ENCODE results near the gene OR4C11.

OR4C11 gene, protein sequence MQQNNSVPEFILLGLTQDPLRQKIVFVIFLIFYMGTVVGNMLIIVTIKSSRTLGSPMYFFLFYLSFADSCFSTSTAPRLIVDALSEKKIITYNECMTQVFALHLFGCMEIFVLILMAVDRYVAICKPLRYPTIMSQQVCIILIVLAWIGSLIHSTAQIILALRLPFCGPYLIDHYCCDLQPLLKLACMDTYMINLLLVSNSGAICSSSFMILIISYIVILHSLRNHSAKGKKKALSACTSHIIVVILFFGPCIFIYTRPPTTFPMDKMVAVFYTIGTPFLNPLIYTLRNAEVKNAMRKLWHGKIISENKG

GRCh38 chr11:55607545-55607944, at the start of gene OR4C11:
TSS of gene OR4C11 (minus strand) at chr11:55607645. CDS start at chr11:55604373, 3,272 bp downstream.
- no peak for DNase-seq

GRCh38 chr11:55655096-55655495, 47.7 kb upstream of the OR4C11 start:
- no peak for DNase-seq

DNA sequence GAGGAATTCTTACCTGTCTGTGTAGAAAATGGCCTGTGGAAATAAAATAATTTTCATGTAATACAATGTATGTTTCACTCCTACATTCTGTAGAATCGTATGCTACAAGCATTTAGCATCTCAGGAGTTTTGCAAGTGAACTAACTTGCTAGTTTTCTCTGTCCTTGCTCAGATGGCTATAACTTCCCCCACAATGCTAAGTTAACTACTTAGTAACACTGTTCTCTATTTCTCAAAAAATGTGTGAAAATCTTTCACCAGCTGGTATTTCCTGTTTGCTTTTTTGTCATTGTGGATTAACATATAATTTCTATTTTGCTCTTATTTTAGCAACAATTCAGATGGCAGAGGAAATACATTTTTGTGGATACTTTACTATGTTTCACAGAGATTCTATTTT, 45.1 kb upstream of the OR4C11 start:
- DNase-seq = no peak

- DNase-seq = no peak
These were observed 40.6 kb upstream of the OR4C11 start, which contains the start of gene OR4S2 for GRCh38 chr11:55648027-55648426. TSS of gene OR4S2 (plus strand) at chr11:55648327. CDS start at chr11:55650904, 2,577 bp downstream.

GRCh38 chr11:55634813-55635212, 27.4 kb upstream of the OR4C11 start, which contains the start of gene OR4P4:
TSS of gene OR4P4 (plus strand) at chr11:55635113.
- no peak for DNase-seq

- DNase-seq = no peak
These were observed 17.1 kb upstream of the OR4C11 start for GRCh38 chr11:55624531-55624930.

- DNase-seq = no peak
These were observed 34.9 kb downstream of the OR4C11 start for GRCh38 chr11:55572548-55572947.

GRCh38 chr11:55571828-55572227, 35.6 kb downstream of the OR4C11 start, which contains the start of gene OR4C16:
TSS of gene OR4C16 (plus strand) at chr11:55572128. CDS start at chr11:55572128, 0 bp downstream.
- DNase-seq = no peak

DNA sequence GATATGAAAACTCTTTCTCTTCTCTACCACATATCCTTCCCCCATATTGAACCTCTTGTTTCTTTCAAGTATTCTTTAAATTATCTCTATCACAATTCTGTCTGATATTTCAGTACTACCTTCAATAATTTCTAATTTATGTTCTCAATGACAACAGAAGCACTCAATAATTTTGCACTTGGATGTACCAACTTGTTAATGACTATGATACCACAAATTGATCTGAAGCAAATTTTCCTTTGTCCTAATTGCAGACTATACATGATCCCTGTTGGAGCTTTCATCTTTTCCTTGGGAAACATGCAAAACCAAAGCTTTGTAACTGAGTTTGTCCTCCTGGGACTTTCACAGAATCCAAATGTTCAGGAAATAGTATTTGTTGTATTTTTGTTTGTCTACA, 53.3 kb downstream of the OR4C11 start, which contains the start of gene OR4C15:
Gene OR4C15 (plus strand): TSS at position 301 of the 400 bp plus-strand sequence. CDS start 0 bp downstream, at position 301.
- no peak for DNase-seq
